Activated B cell treated with CpG ODN at 0.5 μM for 24 hours (primary cell): Measurements from ENCODE around the gene MAPK7. TPM values are rescaled to one million over a fixed set of nuclear protein-coding genes. Genes with fewer than 3 reads are reported as not detected.

ENCODE experiments used
- ATAC-seq: fragments of 200-7000 bp; cut with Tn5 transposase; one replicate; pipeline ENCODE4 v1.10.0; 2021; ENCODE audit warnings: low read depth, mild to moderate bottlenecking, moderate library complexity
- CTCF ChIA-PET: fragments of 350-600 bp; sonication (Branson Sonifier 250); formaldehyde crosslinking; loops from one replicate; lab custom pipeline; 2021; ENCODE audit warnings: antibody characterized with exemption; lab: Charles Lee
- POLR2A ChIA-PET: fragments of 350-600 bp; sonication (Branson Sonifier 250); formaldehyde crosslinking; loops from one replicate; lab custom pipeline; 2021; ENCODE audit warnings: antibody characterized with exemption; lab: Charles Lee
- DNase-seq: peaks from one replicate; pipeline ENCODE4 v3.0.0; 2022
- H3K27ac Mint-ChIP-seq: one replicate; pipeline ENCODE4 v1.8.0; 2020; ENCODE audit warnings: mixed read lengths
- H3K27me3 Mint-ChIP-seq: one replicate; pipeline ENCODE4 v1.8.0; 2021; ENCODE audit warnings: mixed read lengths
- H3K36me3 Mint-ChIP-seq: one replicate; pipeline ENCODE4 v1.8.0; 2021; ENCODE audit warnings: low read depth, mixed read lengths
- H3K4me1 Mint-ChIP-seq: one replicate; pipeline ENCODE4 v1.8.0; 2021; ENCODE audit warnings: mixed read lengths
- H3K4me3 Mint-ChIP-seq: one replicate; pipeline ENCODE4 v1.8.0; 2020; ENCODE audit warnings: mild to moderate bottlenecking, mixed read lengths
- H3K9me3 Mint-ChIP-seq: one replicate; pipeline ENCODE4 v1.8.0; 2020; ENCODE audit warnings: mixed read lengths
- CTCF ChIP-seq: fragments of 200-600 bp; IDR thresholded peaks from one replicate; pipeline ENCODE4 v1.8.0; 2022; ENCODE audit warnings: antibody characterized with exemption, mild to moderate bottlenecking
- intact Hi-C: fragments of 100-400 bp; cut with micrococcal nuclease; formaldehyde crosslinking; loops from one replicate; pipeline ENCODE4 v1.15.1; 2024
- total RNA-seq: library from RNA; stranded (reverse); gene quantifications from 2 replicates; pipeline ENCODE4 v1.2.3, GENCODE V29; 2022

The MAPK7 gene
- total RNA-seq, 1 donor from 2014 or later = 24.0 TPM

GRCh38 chr17:19424934-19425868 lies 46.9 kb downstream of the MAPK7 start:
- ATAC-seq = no peak
- no peaks in the 10 kb centered on the region for H3K4me1 Mint-ChIP-seq
- TF ChIP-seq CTCF = no peak
- no peak overlapping the region for H3K27ac Mint-ChIP-seq
- H3K36me3 Mint-ChIP-seq = no peaks in the 10 kb centered on the region
- POLR2A ChIA-PET = no interaction called here
- peaks cover 8% of the 10 kb centered on the region for H3K27me3 Mint-ChIP-seq
- no peaks in the 10 kb centered on the region for H3K9me3 Mint-ChIP-seq
- CTCF ChIA-PET = no interaction called here
- intact Hi-C loops = no loop called here
- no peak overlapping the region for H3K4me3 Mint-ChIP-seq
- DNase-seq = no peak

- Mint-ChIP-seq H3K4me1 (no peaks in the 10 kb centered on the region), H3K27ac (no peak overlapping the region), H3K4me3 (no peak overlapping the region), H3K36me3 (no peaks in the 10 kb centered on the region), H3K27me3 (peaks cover 8% of the 10 kb centered on the region), H3K9me3 (no peaks in the 10 kb centered on the region)
- no peak for TF ChIP-seq CTCF
- ChIA-PET CTCF (no interaction called here), POLR2A (no interaction called here)
- intact Hi-C loops = no loop called here
- no peak for ATAC-seq
- no peak for DNase-seq
These were observed 48.3 kb downstream of the MAPK7 start for GRCh38 chr17:19426631-19427030.

GRCh38 chr17:19431691-19432090 lies 53.4 kb downstream of the MAPK7 start:
- no peaks in the 10 kb centered on the region for H3K36me3 Mint-ChIP-seq
- DNase-seq (no peak), ATAC-seq (no peak)
- TF ChIP-seq CTCF = no peak
- H3K27me3 Mint-ChIP-seq = peaks cover 3% of the 10 kb centered on the region
- POLR2A ChIA-PET = no interaction called here
- H3K4me1 Mint-ChIP-seq = no peaks in the 10 kb centered on the region
- H3K4me3 Mint-ChIP-seq = no peak overlapping the region
- no peak overlapping the region for H3K27ac Mint-ChIP-seq
- no peaks in the 10 kb centered on the region for H3K9me3 Mint-ChIP-seq
- intact Hi-C loops = no loop called here
- CTCF ChIA-PET = no interaction called here

Other genes starting within 250 kb of the MAPK7 start
- gene EPN2, start 141.1 kb upstream of the MAPK7 start, total RNA-seq = 11.6 and 16.6 TPM in 2 replicates
- gene B9D1, start 15.8 kb upstream of the MAPK7 start, total RNA-seq = 3.3 and 6.7 TPM in 2 replicates
- gene MFAP4, start 8.7 kb downstream of the MAPK7 start, total RNA-seq = not detected in 2 replicates
- gene RNF112, start 32.7 kb downstream of the MAPK7 start, total RNA-seq = 0.51 TPM in 1 of 2 replicates, not detected in the other
- gene SLC47A1, start 155.4 kb downstream of the MAPK7 start, total RNA-seq = 0.11 and 0.44 TPM in 2 replicates